ENCODE results near the gene SCUBE2.

DNA sequence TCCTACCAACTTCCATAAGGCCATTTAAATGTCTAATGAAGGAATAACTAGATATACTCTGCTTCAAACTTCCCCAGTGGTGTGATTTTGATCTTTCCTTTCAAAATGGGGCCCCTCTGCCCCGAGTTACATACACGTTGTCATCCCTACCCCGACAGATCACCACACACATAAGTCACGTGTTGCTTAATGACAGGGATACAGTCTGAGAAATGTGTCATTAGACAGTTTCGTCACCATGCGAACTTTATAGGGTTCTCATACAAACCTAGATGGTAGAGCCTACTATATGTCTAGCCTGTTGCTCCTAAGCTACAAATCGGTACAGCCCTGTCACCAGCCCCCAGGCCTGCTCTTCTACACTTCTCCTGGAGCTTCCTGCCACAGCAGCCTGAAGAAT is 49.8 kb upstream of the SCUBE2 start:
- TF ChIP-seq, protein P1, sequence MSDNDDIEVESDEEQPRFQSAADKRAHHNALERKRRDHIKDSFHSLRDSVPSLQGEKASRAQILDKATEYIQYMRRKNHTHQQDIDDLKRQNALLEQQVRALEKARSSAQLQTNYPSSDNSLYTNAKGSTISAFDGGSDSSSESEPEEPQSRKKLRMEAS (IDR thresholded peaks at IDR 0.05; ENCODE audit: low read depth, low read length), result no peak
- TF ChIP-seq, protein P2, sequence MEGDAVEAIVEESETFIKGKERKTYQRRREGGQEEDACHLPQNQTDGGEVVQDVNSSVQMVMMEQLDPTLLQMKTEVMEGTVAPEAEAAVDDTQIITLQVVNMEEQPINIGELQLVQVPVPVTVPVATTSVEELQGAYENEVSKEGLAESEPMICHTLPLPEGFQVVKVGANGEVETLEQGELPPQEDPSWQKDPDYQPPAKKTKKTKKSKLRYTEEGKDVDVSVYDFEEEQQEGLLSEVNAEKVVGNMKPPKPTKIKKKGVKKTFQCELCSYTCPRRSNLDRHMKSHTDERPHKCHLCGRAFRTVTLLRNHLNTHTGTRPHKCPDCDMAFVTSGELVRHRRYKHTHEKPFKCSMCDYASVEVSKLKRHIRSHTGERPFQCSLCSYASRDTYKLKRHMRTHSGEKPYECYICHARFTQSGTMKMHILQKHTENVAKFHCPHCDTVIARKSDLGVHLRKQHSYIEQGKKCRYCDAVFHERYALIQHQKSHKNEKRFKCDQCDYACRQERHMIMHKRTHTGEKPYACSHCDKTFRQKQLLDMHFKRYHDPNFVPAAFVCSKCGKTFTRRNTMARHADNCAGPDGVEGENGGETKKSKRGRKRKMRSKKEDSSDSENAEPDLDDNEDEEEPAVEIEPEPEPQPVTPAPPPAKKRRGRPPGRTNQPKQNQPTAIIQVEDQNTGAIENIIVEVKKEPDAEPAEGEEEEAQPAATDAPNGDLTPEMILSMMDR (IDR thresholded peaks at IDR 0.05; ENCODE audit: low read depth, low read length), result no peak
- TF ChIP-seq POLR2A (IDR thresholded peaks at IDR 0.05; ENCODE audit: extremely low read depth, insufficient read length) (no peak), MYC (IDR thresholded peaks at IDR 0.05; ENCODE audit: low read depth, low read length) (no peak)
